HepG2 (cell line): ENCODE measurements around the gene C14orf119. TPM values are rescaled to one million over a fixed set of nuclear protein-coding genes. Genes with fewer than 3 reads are reported as not detected.

Experiments
- ESRRA ChIP-seq: sonication (generic); formaldehyde crosslinking; IDR thresholded peaks from 2 replicates; pipeline ENCODE4 v1.5.1; 2020; ENCODE audit warnings: mild to moderate bottlenecking, low read depth, missing genetic modification reagents
- HOXD1 ChIP-seq: sonication (generic); formaldehyde crosslinking; IDR thresholded peaks from 2 replicates; pipeline ENCODE4 v1.5.0; 2020; ENCODE audit warnings: missing genetic modification reagents
- MBD4 ChIP-seq: IDR thresholded peaks from 2 replicates; pipeline ENCODE4 v1.6.1; 2012; ENCODE audit warnings: low read length, inconsistent platforms, borderline replicate concordance
- NPAS2 ChIP-seq: sonication (generic); formaldehyde crosslinking; IDR thresholded peaks from 2 replicates; pipeline ENCODE4 v1.8.0; 2022; ENCODE audit warnings: mild to moderate bottlenecking, missing genetic modification reagents, borderline replicate concordance
- PTBP1 ChIP-seq: fragments of 200-400 bp; formaldehyde crosslinking; IDR thresholded peaks from 2 replicates; pipeline ENCODE4 v1.6.1; 2018; ENCODE audit warnings: low read length, low read depth; ENCODE audit not compliant: poor library complexity, severe bottlenecking
- RBAK ChIP-seq: sonication (generic); formaldehyde crosslinking; IDR thresholded peaks from 2 replicates; pipeline ENCODE4 v1.5.1; 2020; ENCODE audit warnings: mild to moderate bottlenecking, missing genetic modification reagents
- SRY ChIP-seq: sonication (generic); formaldehyde crosslinking; IDR thresholded peaks from 2 replicates; pipeline ENCODE4 v1.8.0; 2022; ENCODE audit warnings: mild to moderate bottlenecking, missing genetic modification reagents
- ZBTB7A ChIP-seq: sonication (generic); formaldehyde crosslinking; IDR thresholded peaks from 2 replicates; pipeline ENCODE4 v1.8.0; 2022; ENCODE audit warnings: mild to moderate bottlenecking, missing genetic modification reagents
- ZNF30 ChIP-seq: sonication (generic); formaldehyde crosslinking; IDR thresholded peaks from 2 replicates; pipeline ENCODE4 v1.5.0; 2020; ENCODE audit warnings: mild to moderate bottlenecking, missing genetic modification reagents
- ZNF350 ChIP-seq: sonication (generic); formaldehyde crosslinking; IDR thresholded peaks from 2 replicates; pipeline ENCODE4 v1.4.0; 2020; ENCODE audit warnings: mild to moderate bottlenecking, low read depth, missing genetic modification reagents, borderline replicate concordance
- ZNF749 ChIP-seq: sonication (generic); formaldehyde crosslinking; IDR thresholded peaks from 2 replicates; pipeline ENCODE4 v1.8.0; 2022; ENCODE audit warnings: mild to moderate bottlenecking, missing genetic modification reagents, moderate library complexity, borderline replicate concordance
- polyA plus RNA-seq, 8 experiments: library from polyadenylated mRNA; depleted of rRNA in 3 of 8; stranded (reverse) in 7 of 8; unstranded in 1 of 8; fragments of >200 nt; fragmentation: Illumina TruSeq in 4 of 8; extraction: Trizol in 4 of 8; gene quantifications; 2 replicates each; pipeline versions ENCODE4 v1.2.1 to v1.2.3, GENCODE V29; 2011 to 2016; ENCODE audit warnings: low read depth in 4 of 8, missing spikeins in 1 of 8, mixed read lengths in 1 of 8; ENCODE audit not compliant: insufficient read depth in 1 of 8
- total RNA-seq, 5 experiments: library from RNA; depleted of rRNA; stranded (reverse); fragments of >200 nt; fragmentation: Illumina TruSeq; extraction: Trizol; gene quantifications; 2 replicates each; pipeline ENCODE4 v1.2.3, GENCODE V29; 2016; ENCODE audit warnings: low read depth in 1 of 5
- TF ChIP-seq, protein P1 (sequence below): sonication (generic); formaldehyde crosslinking; conservative IDR thresholded peaks from 2 replicates; pipeline ENCODE4 v1.4.0; 2020; ENCODE audit warnings: missing genetic modification reagents
- TF ChIP-seq, protein P2 (sequence below): sonication (generic); formaldehyde crosslinking; IDR thresholded peaks from 2 replicates; pipeline ENCODE4 v1.4.0; 2020; ENCODE audit warnings: mild to moderate bottlenecking, missing genetic modification reagents
- TF ChIP-seq, protein P3 (sequence below), 2 experiments: fragments of 450-650 bp in 1 of 2; sonication (generic) in 1 of 2; formaldehyde crosslinking; IDR thresholded peaks; 2 replicates each; pipeline versions ENCODE4 v1.5.0 to v1.8.0; 2020 to 2022; ENCODE audit warnings: mild to moderate bottlenecking in 1 of 2, missing genetic modification reagents in 1 of 2
- TF ChIP-seq, protein P4 (sequence below): sonication (generic); formaldehyde crosslinking; IDR thresholded peaks from 2 replicates; pipeline ENCODE4 v1.9.0; 2021; ENCODE audit warnings: missing genetic modification reagents, mild to moderate bottlenecking, borderline replicate concordance
- TF ChIP-seq, protein P5 (sequence below), 2 experiments: sonication (generic) in 1 of 2; formaldehyde crosslinking in 1 of 2; IDR thresholded peaks; 2 replicates each; pipeline versions ENCODE4 v1.6.1 to v1.9.0; 2014 to 2022; ENCODE audit warnings: antibody characterized with exemption in 1 of 2, borderline replicate concordance in 1 of 2, inconsistent platforms in 1 of 2, low read depth in 1 of 2, missing genetic modification reagents in 1 of 2
- TF ChIP-seq, protein P6 (sequence below): sonication (generic); formaldehyde crosslinking; IDR thresholded peaks from 2 replicates; pipeline ENCODE4 v1.8.0; 2023; ENCODE audit warnings: mild to moderate bottlenecking, missing genetic modification reagents
- TF ChIP-seq, protein P7 (sequence below): sonication (generic); formaldehyde crosslinking; IDR thresholded peaks from 2 replicates; pipeline ENCODE4 v1.8.1; 2023; ENCODE audit warnings: missing genetic modification reagents, mild to moderate bottlenecking, borderline replicate concordance

The C14orf119 gene
- total and polyA plus RNA-seq, 2 of the 13 experiments (the other 11 are each of a cell fraction or from before 2014, with no cell fraction given) = 117 to 206 TPM

DNA sequence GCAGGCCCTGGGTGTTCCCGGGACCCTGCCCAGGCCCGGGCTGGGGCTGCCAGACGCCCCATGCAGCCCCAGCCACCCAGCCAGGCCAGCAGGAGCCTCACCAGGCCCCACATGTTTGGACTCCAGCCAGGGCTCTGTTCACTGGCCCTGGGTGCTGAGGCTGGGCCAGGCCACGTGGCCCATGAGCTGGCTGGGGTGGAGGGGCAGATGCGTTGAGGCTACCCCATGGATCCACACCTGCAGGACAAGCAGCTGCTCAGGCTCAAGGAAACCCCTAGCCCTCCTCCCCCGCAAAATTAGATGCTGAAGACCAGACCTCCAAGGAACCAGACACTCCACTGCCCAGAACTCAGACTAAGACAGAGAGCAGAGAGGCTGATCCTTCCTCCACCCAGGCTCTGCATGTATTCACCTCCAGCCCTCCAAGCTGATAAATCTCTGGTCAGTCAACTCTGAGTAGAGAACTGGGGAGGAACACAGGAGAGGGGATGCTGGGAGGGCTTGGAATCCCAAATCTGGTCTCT is 39.6 kb upstream of the C14orf119 start (continued):
- TF ChIP-seq, protein P1, sequence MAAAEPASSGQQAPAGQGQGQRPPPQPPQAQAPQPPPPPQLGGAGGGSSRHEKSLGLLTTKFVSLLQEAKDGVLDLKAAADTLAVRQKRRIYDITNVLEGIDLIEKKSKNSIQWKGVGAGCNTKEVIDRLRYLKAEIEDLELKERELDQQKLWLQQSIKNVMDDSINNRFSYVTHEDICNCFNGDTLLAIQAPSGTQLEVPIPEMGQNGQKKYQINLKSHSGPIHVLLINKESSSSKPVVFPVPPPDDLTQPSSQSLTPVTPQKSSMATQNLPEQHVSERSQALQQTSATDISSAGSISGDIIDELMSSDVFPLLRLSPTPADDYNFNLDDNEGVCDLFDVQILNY = no peak
- TF ChIP-seq, protein P2, sequence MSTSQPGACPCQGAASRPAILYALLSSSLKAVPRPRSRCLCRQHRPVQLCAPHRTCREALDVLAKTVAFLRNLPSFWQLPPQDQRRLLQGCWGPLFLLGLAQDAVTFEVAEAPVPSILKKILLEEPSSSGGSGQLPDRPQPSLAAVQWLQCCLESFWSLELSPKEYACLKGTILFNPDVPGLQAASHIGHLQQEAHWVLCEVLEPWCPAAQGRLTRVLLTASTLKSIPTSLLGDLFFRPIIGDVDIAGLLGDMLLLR = 0 out of 2 replicates have a peak, but pooled peaks have one; percentile 53
- TF ChIP-seq MBD4 = no peak
- TF ChIP-seq HOXD1 = 0 out of 2 replicates have a peak, but pooled peaks have one; percentile 16
- no peak for TF ChIP-seq ZNF350
- TF ChIP-seq PTBP1 = no peak
- no peak for TF ChIP-seq ZNF30 (CRISPR knock-in tag)
- no peak; the same call in 1 of the 2 replicates for TF ChIP-seq SRY
- TF ChIP-seq, protein P3, sequence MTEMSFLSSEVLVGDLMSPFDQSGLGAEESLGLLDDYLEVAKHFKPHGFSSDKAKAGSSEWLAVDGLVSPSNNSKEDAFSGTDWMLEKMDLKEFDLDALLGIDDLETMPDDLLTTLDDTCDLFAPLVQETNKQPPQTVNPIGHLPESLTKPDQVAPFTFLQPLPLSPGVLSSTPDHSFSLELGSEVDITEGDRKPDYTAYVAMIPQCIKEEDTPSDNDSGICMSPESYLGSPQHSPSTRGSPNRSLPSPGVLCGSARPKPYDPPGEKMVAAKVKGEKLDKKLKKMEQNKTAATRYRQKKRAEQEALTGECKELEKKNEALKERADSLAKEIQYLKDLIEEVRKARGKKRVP (CRISPR knock-in tag; IDR thresholded peaks at IDR 0.05) = no peak
- TF ChIP-seq, protein P4, sequence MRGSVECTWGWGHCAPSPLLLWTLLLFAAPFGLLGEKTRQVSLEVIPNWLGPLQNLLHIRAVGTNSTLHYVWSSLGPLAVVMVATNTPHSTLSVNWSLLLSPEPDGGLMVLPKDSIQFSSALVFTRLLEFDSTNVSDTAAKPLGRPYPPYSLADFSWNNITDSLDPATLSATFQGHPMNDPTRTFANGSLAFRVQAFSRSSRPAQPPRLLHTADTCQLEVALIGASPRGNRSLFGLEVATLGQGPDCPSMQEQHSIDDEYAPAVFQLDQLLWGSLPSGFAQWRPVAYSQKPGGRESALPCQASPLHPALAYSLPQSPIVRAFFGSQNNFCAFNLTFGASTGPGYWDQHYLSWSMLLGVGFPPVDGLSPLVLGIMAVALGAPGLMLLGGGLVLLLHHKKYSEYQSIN = no peak
- TF ChIP-seq, protein P5, sequence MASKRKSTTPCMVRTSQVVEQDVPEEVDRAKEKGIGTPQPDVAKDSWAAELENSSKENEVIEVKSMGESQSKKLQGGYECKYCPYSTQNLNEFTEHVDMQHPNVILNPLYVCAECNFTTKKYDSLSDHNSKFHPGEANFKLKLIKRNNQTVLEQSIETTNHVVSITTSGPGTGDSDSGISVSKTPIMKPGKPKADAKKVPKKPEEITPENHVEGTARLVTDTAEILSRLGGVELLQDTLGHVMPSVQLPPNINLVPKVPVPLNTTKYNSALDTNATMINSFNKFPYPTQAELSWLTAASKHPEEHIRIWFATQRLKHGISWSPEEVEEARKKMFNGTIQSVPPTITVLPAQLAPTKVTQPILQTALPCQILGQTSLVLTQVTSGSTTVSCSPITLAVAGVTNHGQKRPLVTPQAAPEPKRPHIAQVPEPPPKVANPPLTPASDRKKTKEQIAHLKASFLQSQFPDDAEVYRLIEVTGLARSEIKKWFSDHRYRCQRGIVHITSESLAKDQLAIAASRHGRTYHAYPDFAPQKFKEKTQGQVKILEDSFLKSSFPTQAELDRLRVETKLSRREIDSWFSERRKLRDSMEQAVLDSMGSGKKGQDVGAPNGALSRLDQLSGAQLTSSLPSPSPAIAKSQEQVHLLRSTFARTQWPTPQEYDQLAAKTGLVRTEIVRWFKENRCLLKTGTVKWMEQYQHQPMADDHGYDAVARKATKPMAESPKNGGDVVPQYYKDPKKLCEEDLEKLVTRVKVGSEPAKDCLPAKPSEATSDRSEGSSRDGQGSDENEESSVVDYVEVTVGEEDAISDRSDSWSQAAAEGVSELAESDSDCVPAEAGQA (IDR thresholded peaks at IDR 0.05; ENCODE audit: low read depth) = no peak; the same call in 1 of the 2 replicates
- TF ChIP-seq, protein P5 (CRISPR knock-in tag; IDR thresholded peaks at IDR 0.05; ENCODE audit: borderline replicate concordance) = no peak
- TF ChIP-seq RBAK (CRISPR knock-in tag) = no peak
- TF ChIP-seq NPAS2 = no peak
- TF ChIP-seq, protein P6, sequence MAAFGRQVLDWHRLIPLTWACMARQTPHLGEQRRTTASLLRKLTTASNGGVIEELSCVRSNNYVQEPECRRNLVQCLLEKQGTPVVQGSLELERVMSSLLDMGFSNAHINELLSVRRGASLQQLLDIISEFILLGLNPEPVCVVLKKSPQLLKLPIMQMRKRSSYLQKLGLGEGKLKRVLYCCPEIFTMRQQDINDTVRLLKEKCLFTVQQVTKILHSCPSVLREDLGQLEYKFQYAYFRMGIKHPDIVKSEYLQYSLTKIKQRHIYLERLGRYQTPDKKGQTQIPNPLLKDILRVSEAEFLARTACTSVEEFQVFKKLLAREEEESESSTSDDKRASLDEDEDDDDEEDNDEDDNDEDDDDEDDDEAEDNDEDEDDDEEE = 0 out of 2 replicates have a peak, but pooled peaks have one; percentile 84
- no peak for TF ChIP-seq ZBTB7A (CRISPR knock-in tag)
- TF ChIP-seq ZNF749 (CRISPR knock-in tag) = no peak
- TF ChIP-seq ESRRA = no peak
- TF ChIP-seq, protein P7, sequence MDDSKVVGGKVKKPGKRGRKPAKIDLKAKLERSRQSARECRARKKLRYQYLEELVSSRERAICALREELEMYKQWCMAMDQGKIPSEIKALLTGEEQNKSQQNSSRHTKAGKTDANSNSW (CRISPR knock-in tag) = no peak
